Activated B cell treated with CpG ODN at 0.5 μM for 24 hours (primary cell): ENCODE data around the gene BGN. TPM values are rescaled to one million over a fixed set of nuclear protein-coding genes. Genes with fewer than 3 reads are reported as not detected.

Source experiments
- ATAC-seq: fragments of 200-7000 bp; cut with Tn5 transposase; one replicate; pipeline ENCODE4 v1.10.0; 2021; ENCODE audit warnings: low read depth, mild to moderate bottlenecking, moderate library complexity
- CTCF ChIA-PET: fragments of 350-600 bp; sonication (Branson Sonifier 250); formaldehyde crosslinking; loops from one replicate; lab custom pipeline; 2021; ENCODE audit warnings: antibody characterized with exemption; lab: Charles Lee
- POLR2A ChIA-PET: fragments of 350-600 bp; sonication (Branson Sonifier 250); formaldehyde crosslinking; loops from one replicate; lab custom pipeline; 2021; ENCODE audit warnings: antibody characterized with exemption; lab: Charles Lee
- DNase-seq: peaks from one replicate; pipeline ENCODE4 v3.0.0; 2022
- H3K27ac Mint-ChIP-seq: one replicate; pipeline ENCODE4 v1.8.0; 2020; ENCODE audit warnings: mixed read lengths
- H3K27me3 Mint-ChIP-seq: one replicate; pipeline ENCODE4 v1.8.0; 2021; ENCODE audit warnings: mixed read lengths
- H3K36me3 Mint-ChIP-seq: one replicate; pipeline ENCODE4 v1.8.0; 2021; ENCODE audit warnings: low read depth, mixed read lengths
- H3K4me1 Mint-ChIP-seq: one replicate; pipeline ENCODE4 v1.8.0; 2021; ENCODE audit warnings: mixed read lengths
- H3K4me3 Mint-ChIP-seq: one replicate; pipeline ENCODE4 v1.8.0; 2020; ENCODE audit warnings: mild to moderate bottlenecking, mixed read lengths
- H3K9me3 Mint-ChIP-seq: one replicate; pipeline ENCODE4 v1.8.0; 2020; ENCODE audit warnings: mixed read lengths
- intact Hi-C: fragments of 100-400 bp; cut with micrococcal nuclease; formaldehyde crosslinking; loops from one replicate; pipeline ENCODE4 v1.15.1; 2024
- total RNA-seq: library from RNA; stranded (reverse); gene quantifications from 2 replicates; pipeline ENCODE4 v1.2.3, GENCODE V29; 2022
- TF ChIP-seq, protein P1 (sequence below): fragments of 200-600 bp; IDR thresholded peaks from one replicate; pipeline ENCODE4 v1.8.0; 2022; ENCODE audit warnings: antibody characterized with exemption, mild to moderate bottlenecking

Gene BGN
- total RNA-seq, 1 donor from 2014 or later = not detected

DNA sequence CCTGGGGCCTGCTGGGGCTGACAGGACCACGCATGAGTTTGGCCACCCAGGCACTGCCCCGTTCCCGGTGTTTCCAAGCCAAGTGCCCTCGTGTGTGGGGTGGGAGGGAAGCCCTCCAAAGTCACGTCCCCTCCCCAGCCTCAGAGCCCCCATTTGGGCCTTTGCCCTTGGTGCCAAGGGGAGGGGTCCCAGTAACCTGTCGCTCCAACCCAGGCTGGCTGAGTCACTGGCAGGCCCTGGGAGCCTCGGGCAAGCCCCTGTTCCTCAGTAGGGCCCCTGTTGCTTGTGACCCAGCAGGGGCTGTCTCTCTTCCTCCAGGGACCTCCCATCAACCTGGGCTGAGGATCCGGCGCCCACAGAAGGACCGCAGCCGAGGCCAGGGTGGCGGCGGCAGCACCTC lies 13.7 kb upstream of the BGN start:
- no peak for ATAC-seq
- DNase-seq = no peak
- H3K4me1 Mint-ChIP-seq = no peaks in the 10 kb centered on the region
- no peak overlapping the region for H3K27ac Mint-ChIP-seq
- H3K9me3 Mint-ChIP-seq = no peaks in the 10 kb centered on the region
- H3K27me3 Mint-ChIP-seq = no peaks in the 10 kb centered on the region
- CTCF ChIA-PET = no interaction called here
- POLR2A ChIA-PET = no interaction called here
- intact Hi-C loops = no loop called here
- no peak overlapping the region for H3K4me3 Mint-ChIP-seq
- TF ChIP-seq, protein P1, sequence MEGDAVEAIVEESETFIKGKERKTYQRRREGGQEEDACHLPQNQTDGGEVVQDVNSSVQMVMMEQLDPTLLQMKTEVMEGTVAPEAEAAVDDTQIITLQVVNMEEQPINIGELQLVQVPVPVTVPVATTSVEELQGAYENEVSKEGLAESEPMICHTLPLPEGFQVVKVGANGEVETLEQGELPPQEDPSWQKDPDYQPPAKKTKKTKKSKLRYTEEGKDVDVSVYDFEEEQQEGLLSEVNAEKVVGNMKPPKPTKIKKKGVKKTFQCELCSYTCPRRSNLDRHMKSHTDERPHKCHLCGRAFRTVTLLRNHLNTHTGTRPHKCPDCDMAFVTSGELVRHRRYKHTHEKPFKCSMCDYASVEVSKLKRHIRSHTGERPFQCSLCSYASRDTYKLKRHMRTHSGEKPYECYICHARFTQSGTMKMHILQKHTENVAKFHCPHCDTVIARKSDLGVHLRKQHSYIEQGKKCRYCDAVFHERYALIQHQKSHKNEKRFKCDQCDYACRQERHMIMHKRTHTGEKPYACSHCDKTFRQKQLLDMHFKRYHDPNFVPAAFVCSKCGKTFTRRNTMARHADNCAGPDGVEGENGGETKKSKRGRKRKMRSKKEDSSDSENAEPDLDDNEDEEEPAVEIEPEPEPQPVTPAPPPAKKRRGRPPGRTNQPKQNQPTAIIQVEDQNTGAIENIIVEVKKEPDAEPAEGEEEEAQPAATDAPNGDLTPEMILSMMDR = no peak
- H3K36me3 Mint-ChIP-seq = no peaks in the 10 kb centered on the region

DNA sequence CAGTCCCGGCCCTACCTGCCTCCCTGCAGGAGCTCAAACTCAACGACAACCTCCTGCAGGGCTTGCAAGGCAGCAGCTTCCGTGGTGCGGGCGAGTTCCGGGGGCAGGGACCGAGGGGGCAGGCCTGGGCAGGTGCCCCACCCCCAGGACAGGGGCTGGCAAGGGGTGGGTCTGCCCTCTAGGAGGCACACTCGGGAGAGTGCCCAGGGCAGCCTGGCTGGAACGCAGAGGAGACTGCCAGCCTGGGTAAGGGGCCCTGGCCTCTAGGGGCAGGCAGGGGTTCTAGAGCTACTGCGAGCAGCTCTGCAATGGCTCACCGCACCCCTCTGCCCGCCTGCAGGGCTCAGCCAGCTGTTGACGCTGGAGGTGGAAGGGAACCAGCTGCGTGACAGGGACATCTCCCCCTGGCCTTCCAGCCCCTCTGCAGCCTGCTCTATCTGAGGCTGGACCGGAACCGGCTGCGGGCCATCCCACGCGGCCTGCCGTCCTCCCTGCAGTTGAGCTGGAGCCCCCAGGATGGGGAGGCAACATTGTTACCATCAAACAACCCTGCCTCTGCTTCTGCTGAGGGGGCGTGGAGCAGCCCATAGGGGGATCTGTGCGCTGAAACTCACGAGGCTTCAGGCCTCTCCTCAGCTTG lies 12.3 kb upstream of the BGN start:
- ATAC-seq (no peak), DNase-seq (no peak)
- Mint-ChIP-seq H3K4me3 (no peak overlapping the region), H3K27me3 (peaks cover 2% of the 10 kb centered on the region), H3K4me1 (no peaks in the 10 kb centered on the region), H3K27ac (no peak overlapping the region), H3K9me3 (no peaks in the 10 kb centered on the region), H3K36me3 (no peaks in the 10 kb centered on the region)
- ChIA-PET POLR2A (no interaction called here), CTCF (no interaction called here)
- intact Hi-C loops = no loop called here
- TF ChIP-seq, protein P1 = no peak

DNA sequence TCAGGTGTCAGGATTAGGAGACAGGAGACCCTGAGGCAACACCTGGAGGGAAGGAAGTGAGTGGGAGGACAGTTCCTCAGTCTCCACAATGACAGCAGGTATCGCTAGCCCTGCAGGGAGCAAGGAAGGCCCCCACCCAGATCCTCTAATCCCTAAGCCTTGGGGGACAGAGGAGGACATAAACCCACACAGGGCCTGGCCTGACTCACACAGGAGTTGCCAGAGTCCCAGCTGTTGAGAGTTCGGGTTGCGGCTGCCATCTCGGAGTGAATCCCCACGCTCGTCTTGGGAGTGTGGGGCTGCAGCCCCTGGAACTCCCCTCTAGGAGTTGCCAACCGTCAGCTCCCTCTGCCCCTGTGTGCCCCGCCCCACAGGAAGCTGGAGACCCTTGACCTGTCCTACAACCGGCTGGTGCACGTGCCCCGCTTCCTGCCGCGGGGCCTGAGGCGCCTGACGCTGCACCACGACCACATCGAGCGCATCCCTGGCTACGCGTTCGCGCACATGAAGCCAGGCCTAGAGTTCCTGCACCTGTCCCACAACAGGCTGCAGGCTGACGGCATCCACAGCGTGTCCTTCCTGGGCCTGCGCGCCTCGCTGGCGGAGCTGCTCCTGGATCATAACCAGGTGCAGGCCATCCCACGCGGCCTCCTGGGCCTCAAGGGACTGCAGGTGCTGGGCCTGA lies 9.2 kb upstream of the BGN start:
- CTCF ChIA-PET = no interaction called here

DNA sequence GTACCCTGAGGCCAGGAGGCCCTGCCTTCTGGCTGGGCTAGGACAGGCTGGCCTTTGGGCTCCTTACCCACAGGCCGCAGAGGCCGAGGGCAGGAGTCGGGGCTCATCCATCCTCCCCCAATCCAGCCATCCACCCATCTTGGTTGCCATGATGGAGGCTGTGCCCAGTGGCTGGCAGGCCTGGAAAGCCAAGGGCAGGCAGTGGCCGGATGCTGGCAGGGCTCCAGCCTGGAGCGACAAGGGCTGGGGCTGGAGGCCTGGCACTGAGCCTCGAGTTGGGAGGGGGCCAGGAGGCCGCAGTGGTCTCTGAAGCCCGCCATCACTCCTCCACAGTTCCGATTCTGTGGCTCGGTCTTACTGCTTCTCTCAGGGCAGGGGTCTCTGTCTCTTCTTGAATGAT lies 8.6 kb upstream of the BGN start:
- CTCF ChIA-PET = no interaction called here
- POLR2A ChIA-PET = no interaction called here
- no peaks in the 10 kb centered on the region for H3K9me3 Mint-ChIP-seq
- H3K4me3 Mint-ChIP-seq = no peak overlapping the region
- no peaks in the 10 kb centered on the region for H3K36me3 Mint-ChIP-seq
- TF ChIP-seq, protein P1 = no peak
- ATAC-seq = no peak
- peaks cover 2% of the 10 kb centered on the region for H3K27me3 Mint-ChIP-seq
- H3K27ac Mint-ChIP-seq = no peak overlapping the region
- intact Hi-C loops = no loop called here
- no peaks in the 10 kb centered on the region for H3K4me1 Mint-ChIP-seq
- DNase-seq = no peak

More for the DNA sequence above, 9.2 kb upstream of the BGN start:
- POLR2A ChIA-PET = no interaction called here
- H3K9me3 Mint-ChIP-seq = no peaks in the 10 kb centered on the region
- H3K27me3 Mint-ChIP-seq = peaks cover 2% of the 10 kb centered on the region
- H3K4me3 Mint-ChIP-seq = no peak overlapping the region
- no peaks in the 10 kb centered on the region for H3K36me3 Mint-ChIP-seq
- ATAC-seq (no peak), DNase-seq (no peak)
- H3K27ac Mint-ChIP-seq = no peak overlapping the region
- no peaks in the 10 kb centered on the region for H3K4me1 Mint-ChIP-seq
- TF ChIP-seq, protein P1 = no peak
- intact Hi-C loops = no loop called here

DNA sequence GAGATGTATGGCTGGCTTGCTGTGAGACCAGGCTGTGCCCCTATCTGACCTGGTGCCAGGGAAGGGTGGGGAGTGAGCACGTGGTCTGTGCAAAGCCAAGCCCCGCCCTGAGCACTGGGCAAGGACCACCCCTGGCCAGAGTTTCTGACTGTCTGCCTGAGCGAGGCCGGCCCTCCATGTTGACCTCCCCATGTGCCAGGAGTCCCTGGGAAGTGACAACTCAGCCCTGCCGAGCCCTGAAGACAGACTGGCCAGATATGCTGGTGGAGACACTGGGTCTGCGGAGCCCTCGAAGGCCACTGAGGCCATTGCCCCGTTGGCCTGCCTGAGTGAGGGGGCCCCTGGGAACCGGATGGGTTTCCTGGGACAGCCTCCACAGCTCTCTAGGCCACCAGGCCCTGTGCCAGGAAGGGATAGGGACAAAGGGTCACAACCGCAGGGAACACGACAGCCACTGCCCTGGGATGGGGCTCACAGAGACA lies 7.1 kb upstream of the BGN start:
- DNase-seq = no peak
- intact Hi-C loops = no loop called here
- H3K4me3 Mint-ChIP-seq = no peak overlapping the region
- no peak overlapping the region for H3K27ac Mint-ChIP-seq
- H3K36me3 Mint-ChIP-seq = no peaks in the 10 kb centered on the region
- POLR2A ChIA-PET = no interaction called here
- ATAC-seq = no peak
- TF ChIP-seq, protein P1 = no peak
- no peaks in the 10 kb centered on the region for H3K4me1 Mint-ChIP-seq
- H3K9me3 Mint-ChIP-seq = no peaks in the 10 kb centered on the region
- CTCF ChIA-PET = no interaction called here
- peaks cover 2% of the 10 kb centered on the region for H3K27me3 Mint-ChIP-seq
